Esophagus muscularis mucosa (tissue), 4 donors: ENCODE measurements around the gene MEG3. TPM values are rescaled to one million over a fixed set of nuclear protein-coding genes. Genes with fewer than 3 reads are reported as not detected.

Experiments
- DNase-seq: peaks from one replicate; pipeline ENCODE4 v3.0.0-alpha.2; 2017; ENCODE audit errors: extremely low spot score
- H3K27ac ChIP-seq, 4 donors: fragments of 200-600 bp; sonication (generic); replicated peaks in 1 of 4; 1 replicate in 3 of 4; 2 replicates in 1 of 4; pipeline ENCODE4 v1.5.1; 2016 to 2019; ENCODE audit warnings: mild to moderate bottlenecking in 1 of 4
- H3K27me3 ChIP-seq, 4 donors: fragments of 200-600 bp; sonication (generic); one replicate each; pipeline versions ENCODE4 v1.5.1 to v1.6.0; 2016 to 2019
- H3K36me3 ChIP-seq, 4 donors: fragments of 200-600 bp; sonication (generic); one replicate each; pipeline ENCODE4 v1.5.1; 2016 to 2019
- H3K4me1 ChIP-seq, 4 donors: fragments of 200-600 bp; sonication (generic); one replicate each; pipeline ENCODE4 v1.5.1; 2016 to 2019
- H3K4me3 ChIP-seq, 4 donors: fragments of 200-600 bp; sonication (generic); 1 replicate in 2 of 4; 2 replicates in 2 of 4; pipeline ENCODE4 v1.5.1; 2016 to 2019; ENCODE audit warnings: mild to moderate bottlenecking in 4 of 4, moderate library complexity in 1 of 4
- H3K9me3 ChIP-seq, 4 donors: fragments of 200-600 bp; sonication (generic); 1 replicate in 3 of 4; 2 replicates in 1 of 4; pipeline ENCODE4 v1.5.1; 2016 to 2019
- EP300 ChIP-seq: sonication (generic); formaldehyde crosslinking; IDR thresholded peaks from one replicate; pipeline ENCODE4 v1.6.1; 2017; ENCODE audit warnings: antibody characterized with exemption
- POLR2A ChIP-seq: fragments of 450-650 bp; IDR thresholded peaks from one replicate; pipeline ENCODE4 v1.6.1; 2017; ENCODE audit warnings: antibody characterized with exemption, moderate library complexity, mild to moderate bottlenecking, low read depth
- POLR2AphosphoS5 ChIP-seq, 2 donors: sonication (generic); formaldehyde crosslinking; IDR thresholded peaks; one replicate each; pipeline ENCODE4 v1.6.1; 2017; ENCODE audit warnings: antibody characterized with exemption in 2 of 2
- WGBS: methylation state at CpG from one replicate; pipeline ENCODE4 v1.1.5; 2018; 5-methylcytosine and 5-hydroxymethylcytosine counted together
- intact Hi-C: fragments of 100-400 bp; cut with DNase I; formaldehyde crosslinking; loops from one replicate; pipeline ENCODE4 v1.15.1; 2023
- total RNA-seq, 4 donors: library from RNA; depleted of rRNA; stranded (reverse); fragments of >200 nt; gene quantifications; one replicate each; pipeline versions ENCODE4 v1.1.0 to v1.2.1, GENCODE V29; 2016
- TF ChIP-seq, protein P1 (sequence below), 3 experiments: fragments of 200-600 bp in 2 of 3; fragments of 450-650 bp in 1 of 3; sonication (generic) in 2 of 3; IDR thresholded peaks; one replicate each; pipeline ENCODE4 v1.5.1; 2017 to 2019; ENCODE audit warnings: antibody characterized with exemption in 3 of 3, mild to moderate bottlenecking in 2 of 3, moderate library complexity in 1 of 3

The MEG3 gene
- total RNA-seq, 4 donors from 2014 or later = 9.4 to 53.2 (median 22.1) TPM

- Histone ChIP-seq H3K36me3 (no peaks in the 10 kb centered on the region), H3K27ac (no peak overlapping the region), H3K4me3 (no peak overlapping the region), H3K4me1 (peaks cover 0 to 5% (median 0%) of the 10 kb centered on the region in 4 donors), H3K27me3 (peaks cover 0 to 25% (median 6%) of the 10 kb centered on the region in 4 donors), H3K9me3 (no peaks in the 10 kb centered on the region)
- WGBS = 58% methylated on average over 4 of the region's 4 CpGs
- no peak for DNase-seq
- TF ChIP-seq POLR2AphosphoS5 (IDR thresholded peaks at IDR 0.05) (no peak), EP300 (no peak), POLR2A (no peak)
- TF ChIP-seq, protein P1, sequence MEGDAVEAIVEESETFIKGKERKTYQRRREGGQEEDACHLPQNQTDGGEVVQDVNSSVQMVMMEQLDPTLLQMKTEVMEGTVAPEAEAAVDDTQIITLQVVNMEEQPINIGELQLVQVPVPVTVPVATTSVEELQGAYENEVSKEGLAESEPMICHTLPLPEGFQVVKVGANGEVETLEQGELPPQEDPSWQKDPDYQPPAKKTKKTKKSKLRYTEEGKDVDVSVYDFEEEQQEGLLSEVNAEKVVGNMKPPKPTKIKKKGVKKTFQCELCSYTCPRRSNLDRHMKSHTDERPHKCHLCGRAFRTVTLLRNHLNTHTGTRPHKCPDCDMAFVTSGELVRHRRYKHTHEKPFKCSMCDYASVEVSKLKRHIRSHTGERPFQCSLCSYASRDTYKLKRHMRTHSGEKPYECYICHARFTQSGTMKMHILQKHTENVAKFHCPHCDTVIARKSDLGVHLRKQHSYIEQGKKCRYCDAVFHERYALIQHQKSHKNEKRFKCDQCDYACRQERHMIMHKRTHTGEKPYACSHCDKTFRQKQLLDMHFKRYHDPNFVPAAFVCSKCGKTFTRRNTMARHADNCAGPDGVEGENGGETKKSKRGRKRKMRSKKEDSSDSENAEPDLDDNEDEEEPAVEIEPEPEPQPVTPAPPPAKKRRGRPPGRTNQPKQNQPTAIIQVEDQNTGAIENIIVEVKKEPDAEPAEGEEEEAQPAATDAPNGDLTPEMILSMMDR (IDR thresholded peaks at IDR 0.05) = no peak
- intact Hi-C loops = no loop called here
Observed at GRCh38 chr14:100820957-100821356, 5.0 kb upstream of the MEG3 start.

- no peak overlapping the region for H3K4me3 ChIP-seq
- no peak for DNase-seq
- no peaks in the 10 kb centered on the region for H3K36me3 ChIP-seq
- H3K4me1 ChIP-seq = peaks cover 0 to 9% (median 0%) of the 10 kb centered on the region in 4 donors
- intact Hi-C loops = no loop called here
- TF ChIP-seq POLR2AphosphoS5 (IDR thresholded peaks at IDR 0.05) (no peak), POLR2A (no peak), EP300 (no peak)
- TF ChIP-seq, protein P1 (IDR thresholded peaks at IDR 0.05) = no peak
- 71% methylated on average over 7 of the region's 7 CpGs for WGBS
- no peak overlapping the region for H3K27ac ChIP-seq
- peaks cover 0 to 35% (median 9%) of the 10 kb centered on the region in 4 donors for H3K27me3 ChIP-seq
- H3K9me3 ChIP-seq = no peaks in the 10 kb centered on the region
Observed at GRCh38 chr14:100822013-100822412, 3.9 kb upstream of the MEG3 start.

GRCh38 chr14:100822532-100823296 lies 3.2 kb upstream of the MEG3 start:
- peaks cover 0 to 12% (median 0%) of the 10 kb centered on the region in 4 donors for H3K4me1 ChIP-seq
- peaks cover 0 to 42% (median 13%) of the 10 kb centered on the region in 4 donors for H3K27me3 ChIP-seq
- intact Hi-C loops = no loop called here
- H3K4me3 ChIP-seq = no peak overlapping the region
- TF ChIP-seq, protein P1 (IDR thresholded peaks at IDR 0.05) = no peak
- TF ChIP-seq POLR2AphosphoS5 (IDR thresholded peaks at IDR 0.05) = no peak
- TF ChIP-seq EP300 = no peak
- TF ChIP-seq POLR2A = no peak
- H3K27ac ChIP-seq = no peak overlapping the region
- peaks cover 0 to 6% (median 1%) of the 10 kb centered on the region in 4 donors for H3K9me3 ChIP-seq
- no peaks in the 10 kb centered on the region for H3K36me3 ChIP-seq
- DNase-seq = no peak
- WGBS = 78% methylated on average over 9 of the region's 9 CpGs

DNA sequence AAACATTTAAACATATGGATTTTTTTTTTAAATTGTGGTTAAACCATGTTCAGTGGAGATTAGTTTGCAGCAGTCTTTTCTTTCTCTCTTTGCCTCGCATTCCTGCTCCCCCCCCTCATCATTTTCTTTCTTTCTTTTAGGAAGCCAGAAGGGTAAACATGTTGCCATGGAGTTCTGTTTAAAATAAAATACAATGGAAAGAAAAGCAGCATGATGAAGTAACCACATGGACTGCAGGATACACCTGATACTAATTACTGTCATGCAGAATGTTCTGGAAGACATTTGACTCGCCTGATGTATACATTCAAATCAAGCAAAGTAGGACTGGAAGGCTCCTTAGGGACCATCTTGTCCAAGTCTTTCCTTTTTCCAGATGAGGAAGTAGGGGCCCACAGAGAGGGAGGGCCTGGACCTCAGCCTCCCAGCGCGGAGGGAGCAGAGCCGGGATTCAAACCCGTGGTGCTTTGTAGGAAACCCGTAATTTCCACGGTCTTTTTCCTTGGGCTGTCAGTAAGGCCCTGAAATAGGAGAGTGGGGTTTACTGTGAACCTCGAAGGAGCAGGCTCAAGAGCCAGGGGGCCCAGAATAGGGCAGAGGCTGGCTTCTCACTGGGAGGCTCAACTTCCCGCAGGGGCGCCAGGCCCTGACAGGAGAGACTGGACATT lies 2.4 kb upstream of the MEG3 start:
- Histone ChIP-seq H3K4me3 (no peak overlapping the region), H3K36me3 (no peaks in the 10 kb centered on the region), H3K27ac (no peak overlapping the region), H3K27me3 (peaks cover 0 to 51% (median 18%) of the 10 kb centered on the region in 4 donors), H3K9me3 (peaks cover 0 to 14% (median 4%) of the 10 kb centered on the region in 4 donors), H3K4me1 (peaks cover 0 to 12% (median 0%) of the 10 kb centered on the region in 4 donors)
- WGBS = 82% methylated on average over 11 of the region's 11 CpGs
- TF ChIP-seq POLR2A (no peak), EP300 (no peak), POLR2AphosphoS5 (IDR thresholded peaks at IDR 0.05) (no peak)
- TF ChIP-seq, protein P1 (IDR thresholded peaks at IDR 0.05) = no peak
- DNase-seq = no peak
- intact Hi-C loops = no loop called here
